Hippocampal formation (tissue), 2 donors: ENCODE results near the gene ATOX1.
"Not testable (repeated sequence)": the region's sequence is repeated elsewhere in the genome, so short reads cannot be mapped to it uniquely, and the experiment has no call there.

Experiments
- DNase-seq, 2 donors: peaks; one replicate each; lab custom pipeline; 2025; lab: John Stamatoyannopoulos, UW

The ATOX1 gene, protein sequence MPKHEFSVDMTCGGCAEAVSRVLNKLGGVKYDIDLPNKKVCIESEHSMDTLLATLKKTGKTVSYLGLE

DNA sequence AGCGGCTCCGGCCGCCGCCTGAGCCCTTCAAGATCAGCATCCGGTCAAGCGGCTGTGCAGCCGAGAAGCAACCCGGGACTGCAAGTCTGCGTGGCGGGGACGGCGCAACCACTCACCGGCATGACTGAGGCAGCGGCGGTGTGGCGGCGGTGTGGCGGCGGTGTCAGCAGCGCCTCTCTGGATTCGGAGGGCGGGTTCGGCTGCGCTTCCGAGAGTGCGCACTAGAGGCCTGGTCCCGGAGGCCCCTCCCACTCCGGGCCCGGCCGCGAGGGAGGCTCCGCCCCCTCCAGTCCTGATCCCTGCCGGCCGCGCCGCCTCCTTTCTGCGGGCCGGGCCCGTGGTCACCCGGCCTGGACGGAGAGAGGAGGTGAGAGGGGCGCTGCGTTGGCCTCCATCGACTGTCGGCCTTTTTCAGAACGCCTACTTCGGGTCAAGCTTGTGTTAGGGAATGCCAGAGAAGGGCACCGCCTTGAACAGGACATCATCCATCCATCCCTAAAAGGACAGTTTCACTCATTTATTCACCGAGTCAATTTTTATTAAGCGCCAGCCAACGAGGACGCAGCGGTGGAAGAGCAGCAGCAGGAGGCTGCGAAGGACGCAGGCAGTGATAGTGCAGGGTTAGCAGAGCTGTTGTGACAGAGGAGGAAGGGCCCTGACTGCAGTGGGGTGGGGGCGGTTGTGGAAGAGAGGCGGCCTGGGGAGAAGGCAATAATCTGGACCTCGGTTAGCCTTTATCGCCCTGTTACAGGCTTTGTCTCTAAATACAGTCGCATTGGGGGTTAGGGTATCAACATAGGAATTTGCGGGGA lies at the start of gene ATOX1:
Gene ATOX1 (minus strand): TSS at position 202 of the 812 bp plus-strand sequence. CDS start 80 bp downstream, at position 122.
- DNase-seq: peak; percentile 91

DNA sequence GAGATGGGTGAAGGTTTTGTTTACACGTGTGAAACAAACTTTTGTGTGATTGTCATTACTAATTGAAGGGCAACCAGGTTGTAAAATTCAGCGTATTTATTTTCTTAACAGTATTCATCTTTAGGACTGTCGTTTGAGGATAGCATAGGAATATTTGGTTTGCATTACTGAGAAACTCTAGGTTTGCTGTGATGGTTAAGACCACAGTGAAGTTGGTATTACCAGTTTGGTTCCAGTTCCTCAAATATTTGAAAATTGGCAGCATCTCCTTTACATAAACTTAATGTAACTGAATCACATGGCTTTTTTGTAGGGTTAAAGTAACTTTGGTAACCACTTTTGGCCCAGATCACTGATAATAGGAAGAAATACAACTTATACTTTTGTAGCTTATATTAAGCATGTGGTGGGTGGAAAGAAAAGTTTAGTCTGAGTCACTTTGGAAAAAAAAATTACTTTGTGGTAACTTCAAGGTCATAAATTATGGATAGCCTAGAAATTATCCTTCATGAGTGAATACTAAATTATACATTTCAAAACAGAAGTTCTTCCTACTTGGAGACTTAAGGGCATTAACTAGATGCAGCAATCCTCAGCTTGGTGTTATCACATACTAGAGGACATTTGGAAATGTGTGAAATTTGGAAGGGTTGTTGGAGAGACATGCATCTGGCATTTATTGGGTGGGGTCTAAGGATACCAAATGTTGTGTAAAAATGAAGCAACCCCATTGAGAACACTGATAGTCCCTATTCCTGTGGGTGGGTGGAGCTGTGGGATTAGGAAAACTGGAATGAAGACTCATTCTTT lies 47.2 kb upstream of the ATOX1 start:
- no peak for DNase-seq

DNA sequence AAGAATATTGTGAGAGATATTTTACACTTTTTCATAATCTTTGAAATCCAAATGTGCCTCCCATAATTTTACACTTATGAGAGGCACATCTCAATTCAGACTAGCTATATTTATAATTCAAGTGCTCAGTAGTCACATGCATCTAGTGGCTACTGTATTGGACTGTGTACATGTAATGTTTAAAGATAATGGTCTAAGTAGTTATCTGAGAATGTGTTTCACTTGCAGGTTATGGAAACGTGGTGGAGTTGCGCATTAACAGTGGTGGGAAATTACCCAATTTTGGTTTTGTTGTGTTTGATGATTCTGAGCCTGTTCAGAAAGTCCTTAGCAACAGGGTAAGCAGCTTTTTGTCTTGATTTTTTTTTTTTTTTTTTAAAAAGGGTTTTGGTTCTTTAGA lies 42.1 kb upstream of the ATOX1 start:
- DNase-seq: no peak

DNA sequence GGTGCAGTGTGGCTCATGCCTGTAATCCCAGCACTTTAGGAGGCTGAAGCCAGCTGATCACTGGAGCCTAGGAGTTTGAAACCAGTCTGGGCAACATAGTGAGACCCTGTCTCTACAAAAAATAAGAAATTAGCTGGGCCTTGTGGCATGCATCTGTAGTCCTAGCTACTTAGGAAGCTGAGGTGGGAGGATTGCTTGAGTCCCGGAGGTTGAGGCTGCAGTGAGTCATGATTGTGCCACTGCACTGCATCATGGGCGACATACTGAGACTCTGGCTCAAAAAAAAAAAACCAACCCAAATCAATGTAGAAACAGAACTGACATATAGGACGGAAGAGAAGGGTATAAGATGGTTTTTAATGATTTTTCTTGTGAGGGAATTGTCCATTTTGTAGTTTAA lies 41.0 kb upstream of the ATOX1 start:
- DNase-seq: no peak

DNA sequence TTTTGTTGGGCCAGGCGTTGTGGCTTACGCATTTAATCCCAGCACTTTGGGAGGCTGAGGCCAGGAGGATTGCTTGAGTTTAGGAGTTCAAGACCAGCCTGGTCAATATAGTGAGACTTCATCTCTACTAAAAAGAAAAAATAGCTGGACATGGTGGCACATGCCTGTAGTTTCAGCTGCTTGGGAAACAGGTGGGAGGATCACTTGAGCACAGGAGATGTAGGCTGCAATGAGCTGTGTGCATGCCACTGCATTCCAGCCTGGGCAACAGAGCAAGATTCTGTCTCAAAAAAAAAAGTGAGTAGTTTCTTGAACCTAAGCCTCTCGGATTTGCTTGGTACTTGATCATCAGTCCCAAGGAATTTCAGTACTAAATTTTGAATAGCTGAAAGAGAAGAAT lies 40.2 kb upstream of the ATOX1 start:
- DNase-seq: no peak

DNA sequence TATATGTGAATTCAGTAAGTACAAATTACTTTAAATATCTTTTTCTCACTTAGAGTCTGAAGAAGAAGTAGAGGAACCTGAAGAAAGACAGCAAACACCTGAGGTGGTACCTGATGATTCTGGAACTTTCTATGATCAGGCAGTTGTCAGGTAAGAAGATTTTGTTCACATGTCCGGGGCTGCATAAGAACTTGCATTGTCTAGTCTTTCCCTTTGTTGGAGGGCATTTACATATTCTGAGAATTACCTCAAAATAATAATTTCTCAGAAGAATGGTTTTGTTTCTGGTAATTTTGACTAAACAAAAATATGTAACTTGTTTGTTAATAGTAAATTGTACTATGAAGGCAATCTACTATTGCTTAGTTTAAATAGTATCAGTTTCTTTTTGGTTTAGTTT lies 37.0 kb upstream of the ATOX1 start:
- DNase-seq: no peak

DNA sequence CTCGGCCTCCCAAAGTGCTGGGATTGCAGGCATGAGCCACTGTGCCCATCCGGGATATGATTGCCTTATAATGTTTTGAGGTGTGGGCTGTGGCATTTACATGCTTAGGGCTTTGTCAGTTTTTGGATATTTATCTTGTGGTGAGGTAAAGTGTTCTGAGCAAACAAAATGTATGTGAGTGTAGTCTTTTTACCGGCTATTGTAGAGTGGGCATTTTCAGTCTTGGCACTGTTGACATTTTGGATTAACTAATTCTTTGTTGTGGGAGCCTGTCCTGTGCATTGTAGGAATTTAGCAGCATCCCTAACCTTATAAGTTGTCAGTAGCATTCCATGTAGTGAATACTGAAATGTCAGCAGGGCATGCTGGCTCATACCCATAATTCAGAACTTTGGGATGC lies 34.9 kb upstream of the ATOX1 start:
- DNase-seq: no peak

DNA sequence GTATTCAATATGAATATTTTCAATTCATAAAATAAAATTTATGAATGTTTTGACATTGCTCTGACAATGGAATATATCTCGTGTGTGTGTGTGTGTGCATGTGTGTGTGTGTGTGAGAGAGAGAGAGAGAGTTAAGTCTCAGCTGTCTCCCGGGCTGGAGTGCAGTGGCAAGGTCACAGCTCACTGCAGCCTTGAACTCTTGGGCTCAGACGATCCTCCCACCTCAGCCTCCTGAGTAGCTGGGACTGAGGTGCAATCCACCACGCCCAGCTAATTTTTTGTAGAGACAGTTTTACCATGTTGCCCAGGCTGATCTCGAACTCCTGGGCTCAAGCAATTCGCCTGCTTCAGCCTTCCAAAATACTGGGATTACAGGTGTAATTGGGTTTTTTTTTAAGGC lies 29.4 kb upstream of the ATOX1 start:
- DNase-seq: no peak

DNA sequence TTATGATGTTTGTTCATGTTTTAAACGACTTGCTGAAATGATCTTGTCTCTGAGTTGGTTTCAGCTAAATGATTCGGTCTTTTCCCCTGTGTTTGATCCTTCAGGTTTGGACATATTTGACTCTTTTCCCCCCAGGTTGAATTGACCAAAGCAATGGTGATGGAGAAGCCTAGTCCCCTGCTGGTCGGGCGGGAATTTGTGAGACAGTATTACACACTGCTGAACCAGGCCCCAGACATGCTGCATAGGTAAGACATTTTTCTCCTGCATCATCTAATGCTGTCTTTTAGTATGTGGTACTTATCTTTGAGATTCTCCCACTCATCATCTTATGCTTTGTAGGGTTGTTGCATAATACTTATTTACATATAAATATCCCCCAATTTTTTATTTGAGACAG lies 28.0 kb upstream of the ATOX1 start:
- no peak for DNase-seq

DNA sequence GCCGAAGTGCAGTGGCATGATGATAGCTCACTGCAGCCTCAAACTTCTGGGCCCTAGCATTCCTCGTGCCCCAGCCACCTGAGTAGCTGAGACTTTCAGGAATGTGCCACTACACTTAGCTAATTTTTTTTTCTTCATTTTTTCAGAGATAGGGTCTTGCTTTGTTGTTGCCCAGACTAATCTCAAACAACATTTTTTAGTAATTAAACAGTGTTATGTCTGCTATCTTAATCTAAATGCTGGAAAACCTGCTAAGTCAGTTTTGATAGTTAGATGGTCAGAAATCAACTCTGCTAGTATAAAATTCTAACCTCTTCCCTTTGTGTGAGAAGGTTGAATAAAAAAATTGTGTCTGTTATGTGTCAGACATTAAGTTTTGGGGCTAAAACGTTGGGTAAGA lies 25.7 kb upstream of the ATOX1 start:
- DNase-seq: no peak

DNA sequence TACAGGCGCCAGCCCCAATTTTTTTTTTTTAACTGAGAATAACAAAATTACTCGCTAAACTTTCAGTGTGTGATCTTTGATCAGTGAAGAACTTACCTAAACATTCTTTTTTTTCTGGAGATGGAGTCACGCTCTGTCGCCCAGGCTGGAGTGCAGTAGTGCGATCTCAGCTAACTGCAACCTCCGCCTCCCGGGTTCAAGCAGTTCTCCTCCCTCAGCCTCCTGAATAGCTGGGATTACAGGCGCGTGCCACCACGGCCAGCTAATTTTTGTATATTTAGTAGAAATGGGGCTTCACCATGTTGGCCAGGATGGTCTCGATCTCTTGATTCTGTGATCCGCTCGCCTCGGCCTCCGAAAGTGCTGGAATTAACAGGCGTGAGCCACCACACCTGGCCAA lies 25.2 kb upstream of the ATOX1 start:
- not testable (repeated sequence) for DNase-seq

DNA sequence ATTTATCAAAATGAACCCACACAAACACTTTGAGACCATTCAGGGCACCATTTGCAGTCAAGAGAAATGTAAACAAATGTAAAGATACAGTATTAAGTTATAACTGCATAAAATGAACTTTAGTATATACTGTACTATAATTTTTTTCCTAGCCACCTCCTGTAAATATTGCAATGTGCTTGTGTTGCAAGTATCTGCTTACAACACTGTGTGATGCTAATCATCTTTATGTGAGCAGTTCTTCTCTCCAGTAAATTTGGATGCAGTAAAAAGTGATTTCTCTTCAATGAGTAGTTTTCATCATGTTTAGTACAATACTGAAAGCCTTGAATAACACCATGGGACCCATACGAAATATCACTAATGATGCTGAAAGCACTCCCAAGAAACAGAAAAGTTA lies 22.8 kb upstream of the ATOX1 start:
- DNase-seq: no peak

DNA sequence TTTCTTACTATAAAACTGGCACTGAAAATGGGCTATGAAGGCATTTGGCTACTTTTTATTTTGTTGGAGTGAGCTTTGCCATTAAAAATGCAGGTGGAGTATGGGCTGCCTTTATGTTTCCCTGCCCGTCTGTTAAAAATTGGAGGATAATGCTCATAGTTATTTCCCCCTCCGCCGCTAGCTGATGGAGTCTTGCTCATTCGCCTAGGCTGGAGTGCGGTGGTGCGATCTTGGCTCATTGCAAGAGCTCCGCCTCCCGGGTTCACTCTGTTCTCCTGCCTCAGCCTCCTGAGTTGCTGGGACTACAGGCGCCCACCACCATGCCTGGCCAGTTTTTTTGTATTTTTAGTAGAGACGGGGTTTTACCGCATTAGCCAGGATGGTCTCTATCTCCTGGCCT lies 21.9 kb upstream of the ATOX1 start:
- DNase-seq: no peak

DNA sequence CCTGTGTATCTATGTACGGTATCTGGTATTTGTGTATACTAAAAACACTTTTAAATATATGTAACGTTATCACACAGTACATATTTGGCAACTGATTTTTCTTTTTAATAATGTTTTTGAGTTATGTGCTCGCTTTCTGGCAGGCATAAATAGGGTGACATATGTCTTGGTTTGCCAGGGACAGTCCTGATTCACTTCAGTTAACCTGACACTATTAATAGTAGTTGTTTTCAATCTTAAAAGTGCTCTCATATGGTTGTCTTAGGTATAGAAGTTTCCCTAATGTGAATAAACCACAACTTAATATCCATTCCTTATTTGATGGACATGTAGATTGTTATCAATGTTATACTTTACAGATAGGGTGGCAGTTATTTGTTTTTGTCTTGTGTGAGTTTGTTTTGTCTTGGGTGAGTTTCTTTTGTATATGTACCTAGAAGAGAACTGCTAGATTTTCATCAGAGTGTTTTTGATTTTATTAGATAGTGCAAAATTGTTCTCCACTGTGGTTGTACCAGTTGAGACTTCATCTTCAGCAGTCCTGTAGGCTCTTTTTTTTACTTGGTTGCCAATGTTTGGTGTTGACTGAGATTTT lies 21.2 kb upstream of the ATOX1 start:
- DNase-seq: no peak

DNA sequence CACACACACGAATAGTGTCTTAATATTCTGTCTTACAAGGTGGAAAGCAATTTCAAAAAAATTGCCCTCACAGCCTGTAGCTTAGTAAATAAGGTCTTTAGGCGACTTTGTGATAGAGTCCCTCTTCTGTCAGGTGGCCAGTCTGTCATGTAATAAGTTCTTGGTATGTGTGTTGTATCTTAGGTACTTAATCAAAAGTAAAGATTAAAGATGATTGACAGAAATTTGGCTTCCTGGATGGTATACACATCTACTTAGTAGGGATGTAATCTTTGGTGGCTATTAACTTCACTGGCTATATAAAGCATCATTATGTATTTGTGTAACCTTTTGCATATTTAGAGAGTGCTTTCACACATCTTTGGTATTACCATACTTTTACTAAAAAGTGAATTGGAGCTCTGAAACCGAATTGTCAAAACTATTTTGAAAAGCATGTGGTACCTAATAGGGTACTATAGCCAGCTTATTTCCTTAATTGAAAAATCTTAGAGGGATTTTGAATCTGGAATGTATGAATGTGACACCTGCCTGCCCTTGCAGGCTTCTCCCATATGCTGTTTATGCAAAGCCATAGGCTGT lies 16.7 kb upstream of the ATOX1 start:
- DNase-seq: no peak

DNA sequence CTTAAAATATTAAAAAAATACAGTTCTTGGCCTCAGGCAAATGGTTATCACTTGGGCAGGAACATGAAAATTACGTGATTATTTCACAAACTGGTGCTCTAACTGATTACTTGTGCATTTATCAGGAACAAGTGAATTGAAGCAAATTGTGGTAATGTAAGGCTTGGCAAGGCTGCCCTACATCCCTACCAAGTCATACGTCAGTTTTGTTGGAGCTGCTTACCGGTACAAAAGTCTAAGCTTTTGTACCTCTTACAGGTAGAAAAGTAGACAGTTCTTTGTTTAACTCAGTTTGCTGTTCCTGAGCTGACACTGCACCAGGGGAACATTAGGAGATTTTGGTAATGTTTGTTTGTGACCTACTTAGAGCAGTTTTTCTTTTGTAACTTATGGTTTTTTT lies 15.5 kb upstream of the ATOX1 start:
- no peak for DNase-seq

DNA sequence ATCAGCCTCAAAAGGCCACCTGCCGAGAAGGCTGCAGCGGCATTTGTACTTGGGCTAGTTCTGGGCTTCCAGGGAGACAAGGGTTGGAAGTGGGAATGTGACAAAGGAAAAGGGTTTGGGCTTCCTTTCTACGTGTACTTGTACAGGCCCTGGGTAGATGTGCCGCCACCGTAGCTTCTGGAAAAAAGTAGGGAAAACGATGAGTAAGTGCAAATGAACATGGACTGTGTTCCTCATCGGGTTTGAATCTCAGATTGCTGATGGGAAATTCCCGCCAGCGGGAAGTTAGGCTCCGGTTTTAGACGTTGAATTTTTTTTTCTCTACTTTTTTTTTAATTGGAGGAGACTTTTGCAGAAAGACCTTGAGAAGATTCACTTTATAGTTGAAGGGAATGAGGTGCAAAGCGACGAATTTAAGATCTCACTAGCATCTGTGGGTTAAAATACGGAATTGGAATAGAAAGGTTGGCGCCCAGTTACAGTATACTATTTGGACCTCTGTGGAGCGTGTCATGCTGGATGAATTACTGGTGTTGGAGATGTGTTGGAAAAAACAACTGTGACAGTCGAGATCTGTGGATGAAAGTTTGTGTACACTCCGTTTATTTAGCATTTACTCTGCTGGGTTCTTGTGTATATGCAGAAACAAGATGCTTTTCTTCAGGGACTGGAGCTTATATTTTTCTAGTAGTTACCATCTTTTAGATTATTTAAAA lies 14.6 kb upstream of the ATOX1 start:
- peak in 1 of 2 donors; percentile 9 for DNase-seq

DNA sequence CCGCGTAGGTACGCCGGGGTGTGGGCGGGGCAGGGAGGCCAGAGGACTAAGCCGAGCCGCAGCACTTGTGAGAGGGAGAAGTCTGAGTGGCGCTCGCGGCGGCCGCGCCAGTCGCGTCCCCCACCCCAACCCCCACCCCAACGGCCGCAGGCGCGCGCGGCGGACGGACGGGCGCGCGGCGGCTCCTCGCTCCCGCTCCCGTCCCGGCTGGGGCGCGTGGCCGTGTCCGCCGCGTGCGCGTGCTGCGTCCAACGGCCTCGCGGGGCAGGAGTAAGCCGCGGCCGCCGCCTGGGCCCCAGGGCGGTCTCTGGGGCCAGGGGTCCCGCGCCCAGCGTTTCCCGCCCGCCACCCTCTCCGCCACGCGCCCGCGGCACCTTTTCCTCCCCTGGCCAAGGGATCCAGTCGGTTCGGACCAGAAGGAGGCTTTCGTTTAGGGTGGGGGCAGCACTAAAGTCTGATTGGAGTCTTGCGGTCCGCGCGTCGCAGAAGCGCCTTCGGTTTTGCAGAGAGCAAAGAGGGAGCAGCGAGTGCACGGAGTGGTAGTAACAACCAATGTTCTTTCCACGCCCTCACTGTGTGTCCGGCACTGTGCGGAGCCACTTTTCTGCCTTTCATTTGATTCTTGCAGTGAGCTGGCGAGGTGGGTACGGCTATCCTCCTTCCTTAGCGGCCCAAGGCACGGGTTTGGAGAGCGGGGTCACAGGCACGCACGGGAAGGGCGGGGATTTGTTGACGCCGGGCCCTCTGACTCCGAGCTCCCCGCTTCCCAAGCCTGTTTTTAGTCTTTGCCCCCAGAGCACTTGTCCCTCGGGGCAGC lies 13.8 kb upstream of the ATOX1 start:
- peak in 1 of 2 donors; percentile 54 for DNase-seq

DNA sequence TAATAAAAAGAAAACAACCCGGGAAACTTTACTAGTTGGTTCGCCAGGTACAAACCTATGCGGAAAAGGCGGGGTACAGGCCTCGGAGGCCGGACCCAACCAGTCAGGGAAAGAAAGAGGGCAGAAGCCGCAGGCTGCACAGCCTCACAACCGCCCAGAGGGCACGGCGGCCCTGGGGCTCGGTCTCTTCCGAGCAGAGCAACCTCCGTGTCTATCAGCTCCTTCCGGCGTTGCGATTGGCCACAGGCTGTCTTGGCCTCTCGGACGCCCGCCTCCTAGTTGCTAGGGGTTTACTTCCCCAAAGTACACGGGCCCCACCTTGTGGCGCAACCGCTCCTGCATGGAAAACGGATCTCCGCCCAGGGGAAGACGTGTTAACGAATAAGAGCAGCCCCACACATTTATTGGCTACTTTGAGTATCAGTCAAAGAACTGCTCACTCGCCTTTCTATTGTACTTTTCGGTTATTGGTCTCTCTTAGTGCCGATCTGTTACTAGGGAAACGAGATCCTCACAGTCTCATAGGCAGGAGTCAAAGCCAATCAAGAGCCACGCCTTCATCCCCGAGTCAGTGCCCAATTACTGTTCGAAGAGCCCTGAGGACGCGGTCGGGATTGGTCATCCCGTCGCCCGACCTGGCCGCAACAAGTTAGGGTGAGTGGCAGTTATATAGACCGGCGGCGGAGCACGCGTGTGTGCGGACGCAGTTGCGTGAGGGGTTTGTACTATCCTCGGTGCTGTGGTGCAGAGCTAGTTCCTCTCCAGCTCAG lies 13.0 kb upstream of the ATOX1 start, which contains the start of gene G3BP1:
Gene G3BP1 (plus strand): TSS at position 696 of the 770 bp plus-strand sequence. CDS start 14,667 bp downstream, outside the sequence.
- DNase-seq: peak; percentile 100
